Esophagus muscularis mucosa (tissue), 3 donors: ENCODE results near the gene SLC4A5.

Experiments
- CTCF ChIP-seq, 3 experiments: fragments of 200-600 bp in 2 of 3; fragments of 450-650 bp in 1 of 3; sonication (generic) in 2 of 3; IDR thresholded peaks; one replicate each; pipeline ENCODE4 v1.5.1; 2017 to 2019; ENCODE audit warnings: antibody characterized with exemption in 3 of 3, mild to moderate bottlenecking in 2 of 3, moderate library complexity in 1 of 3
- POLR2AphosphoS5 ChIP-seq, 2 donors: sonication (generic); formaldehyde crosslinking; IDR thresholded peaks; one replicate each; pipeline ENCODE4 v1.6.1; 2017; ENCODE audit warnings: antibody characterized with exemption in 2 of 2

- TF ChIP-seq CTCF (IDR thresholded peaks at IDR 0.05) (no peak), POLR2AphosphoS5 (IDR thresholded peaks at IDR 0.05) (no peak)
Measured at GRCh38 chr2:74332550-74333174, 10.6 kb downstream of the SLC4A5 start.
